ENCODE data around the gene CP. TPM values are rescaled to one million over a fixed set of nuclear protein-coding genes. Genes with fewer than 3 reads are reported as not detected.

Gene CP
- total RNA-seq (2014; rRNA removed; shearing (Covaris generic)), result 0.21 and 0.59 TPM in 2 replicates

- no peak within 1 kb of the TSS for H3K4me3 ChIP-seq (ENCODE audit: insufficient read depth, low read depth, low read length)
- no peak for DNase-seq
- H3K36me3 ChIP-seq (replicated peaks; ENCODE audit: control insufficient read depth, insufficient read depth, low read length), result no peaks in the 10 kb centered on the region
- H3K27me3 ChIP-seq (ENCODE audit: control insufficient read depth, insufficient read depth, low read length), result no peaks in the 10 kb centered on the region
Observed at GRCh38 chr3:149221783-149222517, at the start of gene CP. Gene CP (minus strand): TSS chr3:149221829. CDS start chr3:149221792, 37 bp downstream.

- Histone ChIP-seq H3K36me3 (replicated peaks; ENCODE audit: control insufficient read depth, insufficient read depth, low read length) (no peaks in the 10 kb centered on the region), H3K27me3 (ENCODE audit: control insufficient read depth, insufficient read depth, low read length) (no peaks in the 10 kb centered on the region), H3K4me3 (ENCODE audit: insufficient read depth, low read depth, low read length) (no peak overlapping the region)
- no peak for DNase-seq
Observed at GRCh38 chr3:149270180-149270579, 48.6 kb upstream of the CP start.

- H3K27me3 ChIP-seq (ENCODE audit: control insufficient read depth, insufficient read depth, low read length), result no peaks in the 10 kb centered on the region
- H3K36me3 ChIP-seq (replicated peaks; ENCODE audit: control insufficient read depth, insufficient read depth, low read length), result no peaks in the 10 kb centered on the region
- H3K4me3 ChIP-seq (ENCODE audit: insufficient read depth, low read depth, low read length), result no peak overlapping the region
- no peak for DNase-seq
Observed at GRCh38 chr3:149269687-149270086, 48.1 kb upstream of the CP start.

GRCh38 chr3:149267565-149267964 is 45.9 kb upstream of the CP start:
- no peak overlapping the region for H3K4me3 ChIP-seq (ENCODE audit: insufficient read depth, low read depth, low read length)
- no peaks in the 10 kb centered on the region for H3K36me3 ChIP-seq (replicated peaks; ENCODE audit: control insufficient read depth, insufficient read depth, low read length)
- DNase-seq, result no peak
- H3K27me3 ChIP-seq (ENCODE audit: control insufficient read depth, insufficient read depth, low read length), result no peaks in the 10 kb centered on the region

- Histone ChIP-seq H3K36me3 (replicated peaks; ENCODE audit: control insufficient read depth, insufficient read depth, low read length) (no peaks in the 10 kb centered on the region), H3K4me3 (ENCODE audit: insufficient read depth, low read depth, low read length) (no peak overlapping the region), H3K27me3 (ENCODE audit: control insufficient read depth, insufficient read depth, low read length) (no peaks in the 10 kb centered on the region)
- no peak for DNase-seq
Observed at GRCh38 chr3:149266736-149267135, 45.1 kb upstream of the CP start.

- DNase-seq, result no peak
- Histone ChIP-seq H3K27me3 (ENCODE audit: control insufficient read depth, insufficient read depth, low read length) (no peaks in the 10 kb centered on the region), H3K4me3 (ENCODE audit: insufficient read depth, low read depth, low read length) (no peak overlapping the region), H3K36me3 (replicated peaks; ENCODE audit: control insufficient read depth, insufficient read depth, low read length) (no peaks in the 10 kb centered on the region)
Observed at GRCh38 chr3:149263856-149264255, 42.2 kb upstream of the CP start.

- Histone ChIP-seq H3K4me3 (ENCODE audit: insufficient read depth, low read depth, low read length) (no peak overlapping the region), H3K36me3 (replicated peaks; ENCODE audit: control insufficient read depth, insufficient read depth, low read length) (no peaks in the 10 kb centered on the region), H3K27me3 (ENCODE audit: control insufficient read depth, insufficient read depth, low read length) (no peaks in the 10 kb centered on the region)
- DNase-seq, result no peak
Observed at GRCh38 chr3:149258714-149259113, 37.1 kb upstream of the CP start.

- Histone ChIP-seq H3K4me3 (ENCODE audit: insufficient read depth, low read depth, low read length) (no peak overlapping the region), H3K36me3 (replicated peaks; ENCODE audit: control insufficient read depth, insufficient read depth, low read length) (no peaks in the 10 kb centered on the region), H3K27me3 (ENCODE audit: control insufficient read depth, insufficient read depth, low read length) (no peaks in the 10 kb centered on the region)
- DNase-seq, result no peak
Observed at GRCh38 chr3:149258298-149258697, 36.7 kb upstream of the CP start.

- no peak for DNase-seq
- H3K36me3 ChIP-seq (replicated peaks; ENCODE audit: control insufficient read depth, insufficient read depth, low read length), result no peaks in the 10 kb centered on the region
- H3K4me3 ChIP-seq (ENCODE audit: insufficient read depth, low read depth, low read length), result no peak overlapping the region
- no peaks in the 10 kb centered on the region for H3K27me3 ChIP-seq (ENCODE audit: control insufficient read depth, insufficient read depth, low read length)
Observed at GRCh38 chr3:149252272-149252671, 30.6 kb upstream of the CP start.

- Histone ChIP-seq H3K36me3 (replicated peaks; ENCODE audit: control insufficient read depth, insufficient read depth, low read length) (no peaks in the 10 kb centered on the region), H3K27me3 (ENCODE audit: control insufficient read depth, insufficient read depth, low read length) (no peaks in the 10 kb centered on the region; the same call in 1 of the 2 replicates), H3K4me3 (ENCODE audit: insufficient read depth, low read depth, low read length) (no peak overlapping the region)
- no peak for DNase-seq
Observed at GRCh38 chr3:149251186-149251585, 29.6 kb upstream of the CP start.

- no peak for DNase-seq
- no peaks in the 10 kb centered on the region for H3K36me3 ChIP-seq (replicated peaks; ENCODE audit: control insufficient read depth, insufficient read depth, low read length)
- H3K4me3 ChIP-seq (ENCODE audit: insufficient read depth, low read depth, low read length), result no peak overlapping the region
- no peaks in the 10 kb centered on the region; the same call in 1 of the 2 replicates for H3K27me3 ChIP-seq (ENCODE audit: control insufficient read depth, insufficient read depth, low read length)
Observed at GRCh38 chr3:149247929-149248691, 26.5 kb upstream of the CP start.

GRCh38 chr3:149247008-149247710 is 25.5 kb upstream of the CP start:
- H3K36me3 ChIP-seq (replicated peaks; ENCODE audit: control insufficient read depth, insufficient read depth, low read length), result no peaks in the 10 kb centered on the region
- no peak for DNase-seq
- no peak overlapping the region for H3K4me3 ChIP-seq (ENCODE audit: insufficient read depth, low read depth, low read length)
- H3K27me3 ChIP-seq (ENCODE audit: control insufficient read depth, insufficient read depth, low read length), result no peaks in the 10 kb centered on the region; the same call in 1 of the 2 replicates

GRCh38 chr3:149245738-149246451 is 24.3 kb upstream of the CP start:
- H3K4me3 ChIP-seq (ENCODE audit: insufficient read depth, low read depth, low read length), result no peak overlapping the region
- DNase-seq, result no peak
- no peaks in the 10 kb centered on the region; the same call in 1 of the 2 replicates for H3K27me3 ChIP-seq (ENCODE audit: control insufficient read depth, insufficient read depth, low read length)
- H3K36me3 ChIP-seq (replicated peaks; ENCODE audit: control insufficient read depth, insufficient read depth, low read length), result no peaks in the 10 kb centered on the region

GRCh38 chr3:149243540-149243939 is 21.9 kb upstream of the CP start:
- no peaks in the 10 kb centered on the region for H3K36me3 ChIP-seq (replicated peaks; ENCODE audit: control insufficient read depth, insufficient read depth, low read length)
- no peaks in the 10 kb centered on the region; the same call in 1 of the 2 replicates for H3K27me3 ChIP-seq (ENCODE audit: control insufficient read depth, insufficient read depth, low read length)
- no peak overlapping the region for H3K4me3 ChIP-seq (ENCODE audit: insufficient read depth, low read depth, low read length)
- DNase-seq, result no peak
